ENCODE data around the gene SFMBT2. TPM values are rescaled to one million over a fixed set of nuclear protein-coding genes. Genes with fewer than 3 reads are reported as not detected.

SFMBT2 gene
- total RNA-seq, 1 experiment from 2014 or later = not detected

GRCh38 chr10:7417807-7418206 is 7.0 kb upstream of the SFMBT2 start:
- Histone ChIP-seq H3K4me1 (no peaks in the 10 kb centered on the region), H3K27me3 (replicated peaks; ENCODE audit: control insufficient read depth, insufficient read depth, low read length) (no peaks in the 10 kb centered on the region), H3K36me3 (ENCODE audit: control insufficient read depth, insufficient read depth, low read length) (no peaks in the 10 kb centered on the region), H3K9me3 (peaks cover 1% of the 10 kb centered on the region; the same call in 1 of the 2 replicates), H3K4me3 (ENCODE audit: low read depth, low read length) (no peak overlapping the region)
- CTCF ChIA-PET = no interaction called here
- no peak overlapping the region for H3K27ac Mint-ChIP-seq (ENCODE audit: unreplicated experiment)
- intact Hi-C loops (cut with micrococcal nuclease; ENCODE audit: unreplicated experiment) = loop anchor here (1.0 kb wide), 3 partner anchors 158 to 749 kb away; no protein-coding TSS in a partner anchor
- no peak overlapping the region for H3K4me3 Mint-ChIP-seq (ENCODE audit: unreplicated experiment)
- DNase-seq = no peak
- POLR2A ChIA-PET = no interaction called here
- BruUV-seq (replicated peaks) = no TSS peak
- peaks cover 11% of the 10 kb centered on the region for H3K27me3 Mint-ChIP-seq (ENCODE audit: insufficient read depth, unreplicated experiment)
- TF ChIP-seq CTCF (IDR thresholded peaks at IDR 0.05; ENCODE audit: insufficient read depth in 1 of 2, low read depth in 1 of 2, low read length in 1 of 2, severe bottlenecking in 1 of 2, unreplicated experiment in 1 of 2) = no peak
- H3K9me3 Mint-ChIP-seq (ENCODE audit: unreplicated experiment) = no peaks in the 10 kb centered on the region
- no peaks in the 10 kb centered on the region for H3K4me1 Mint-ChIP-seq (ENCODE audit: low read depth, unreplicated experiment)
- H3K36me3 Mint-ChIP-seq (ENCODE audit: insufficient read depth, unreplicated experiment) = no peaks in the 10 kb centered on the region

GRCh38 chr10:7417103-7417623 is 6.3 kb upstream of the SFMBT2 start:
- CTCF ChIA-PET = no interaction called here
- DNase-seq = no peak
- BruUV-seq (replicated peaks) = no TSS peak
- no peak overlapping the region for H3K4me3 ChIP-seq (ENCODE audit: low read depth, low read length)
- H3K36me3 ChIP-seq (ENCODE audit: control insufficient read depth, insufficient read depth, low read length) = no peaks in the 10 kb centered on the region
- H3K4me1 Mint-ChIP-seq (ENCODE audit: low read depth, unreplicated experiment) = no peaks in the 10 kb centered on the region
- TF ChIP-seq CTCF (IDR thresholded peaks at IDR 0.05; ENCODE audit: insufficient read depth in 1 of 2, low read depth in 1 of 2, low read length in 1 of 2, severe bottlenecking in 1 of 2, unreplicated experiment in 1 of 2) = peak in 1 of 2 experiments; percentile 46
- H3K9me3 ChIP-seq = peaks cover 8% of the 10 kb centered on the region; the same call in 1 of the 2 replicates
- no peaks in the 10 kb centered on the region for H3K27me3 ChIP-seq (replicated peaks; ENCODE audit: control insufficient read depth, insufficient read depth, low read length)
- intact Hi-C loops (cut with micrococcal nuclease; ENCODE audit: unreplicated experiment) = loop anchor here (1.0 kb wide), 3 partner anchors 157 to 748 kb away; no protein-coding TSS in a partner anchor
- peaks cover 11% of the 10 kb centered on the region for H3K27me3 Mint-ChIP-seq (ENCODE audit: insufficient read depth, unreplicated experiment)
- H3K9me3 Mint-ChIP-seq (ENCODE audit: unreplicated experiment) = no peaks in the 10 kb centered on the region
- H3K36me3 Mint-ChIP-seq (ENCODE audit: insufficient read depth, unreplicated experiment) = no peaks in the 10 kb centered on the region
- no peak overlapping the region for H3K27ac Mint-ChIP-seq (ENCODE audit: unreplicated experiment)
- no peak overlapping the region for H3K4me3 Mint-ChIP-seq (ENCODE audit: unreplicated experiment)
- POLR2A ChIA-PET = no interaction called here
- no peaks in the 10 kb centered on the region for H3K4me1 ChIP-seq

GRCh38 chr10:7414766-7415165 is 3.9 kb upstream of the SFMBT2 start:
- Mint-ChIP-seq H3K4me3 (ENCODE audit: unreplicated experiment) (no peak overlapping the region), H3K36me3 (ENCODE audit: insufficient read depth, unreplicated experiment) (no peaks in the 10 kb centered on the region), H3K9me3 (ENCODE audit: unreplicated experiment) (peaks cover 8% of the 10 kb centered on the region), H3K4me1 (ENCODE audit: low read depth, unreplicated experiment) (no peaks in the 10 kb centered on the region), H3K27me3 (ENCODE audit: insufficient read depth, unreplicated experiment) (peaks cover 6% of the 10 kb centered on the region), H3K27ac (ENCODE audit: unreplicated experiment) (no peak overlapping the region)
- no peaks in the 10 kb centered on the region for H3K27me3 ChIP-seq (replicated peaks; ENCODE audit: control insufficient read depth, insufficient read depth, low read length)
- no peak for TF ChIP-seq CTCF (IDR thresholded peaks at IDR 0.05; ENCODE audit: insufficient read depth in 1 of 2, low read depth in 1 of 2, low read length in 1 of 2, severe bottlenecking in 1 of 2, unreplicated experiment in 1 of 2)
- H3K4me3 ChIP-seq (ENCODE audit: low read depth, low read length) = no peak overlapping the region
- POLR2A ChIA-PET = no interaction called here
- H3K4me1 ChIP-seq = no peaks in the 10 kb centered on the region
- no TSS peak for BruUV-seq (replicated peaks)
- H3K36me3 ChIP-seq (ENCODE audit: control insufficient read depth, insufficient read depth, low read length) = no peaks in the 10 kb centered on the region
- intact Hi-C loops (cut with micrococcal nuclease; ENCODE audit: unreplicated experiment) = no loop called here
- CTCF ChIA-PET = no interaction called here
- peaks cover 14% of the 10 kb centered on the region; the same call in 1 of the 2 replicates for H3K9me3 ChIP-seq
- DNase-seq = no peak

Data from Caco-2 (cell line).